Lung (tissue), 12 donors: ENCODE measurements around the gene UBE2L6. TPM values are rescaled to one million over a fixed set of nuclear protein-coding genes. Genes with fewer than 3 reads are reported as not detected.

Source experiments
- ATAC-seq: fragments of 200-7000 bp; cut with Tn5 transposase; one replicate; pipeline ENCODE4 v1.9.1; 2020; ENCODE audit warnings: moderate number of reproducible peaks; ENCODE audit not compliant: insufficient read depth, low FRiP score
- DNase-seq, 3 donors: peaks; one replicate each; pipeline ENCODE4 v3.0.0-alpha.2; 2013 to 2017
- H3K27ac ChIP-seq, 2 donors: one replicate each; pipeline ENCODE4 v1.5.1; 2013; ENCODE audit warnings: mild to moderate bottlenecking in 2 of 2, moderate library complexity in 2 of 2, control low read depth in 1 of 2, inconsistent platforms in 1 of 2, low read depth in 1 of 2, low read length in 1 of 2
- H3K27me3 ChIP-seq, 3 donors: one replicate each; pipeline ENCODE4 v1.5.1; 2013; ENCODE audit warnings: low read length in 2 of 3; ENCODE audit not compliant: control insufficient read depth in 3 of 3, insufficient read depth in 3 of 3
- H3K36me3 ChIP-seq, 4 donors: one replicate each; pipeline ENCODE4 v1.5.1; 2013; ENCODE audit warnings: low read length in 4 of 4, mild to moderate bottlenecking in 1 of 4, moderate library complexity in 1 of 4; ENCODE audit not compliant: control insufficient read depth in 4 of 4, insufficient read depth in 4 of 4
- H3K4me1 ChIP-seq, 5 donors: one replicate each; pipeline ENCODE4 v1.5.1; 2013; ENCODE audit warnings: low read length in 5 of 5, mild to moderate bottlenecking in 2 of 5, moderate library complexity in 1 of 5; ENCODE audit not compliant: control insufficient read depth in 5 of 5, insufficient read depth in 5 of 5
- H3K4me3 ChIP-seq: one replicate; pipeline ENCODE4 v1.5.1; 2013; ENCODE audit warnings: mild to moderate bottlenecking, control low read depth, moderate library complexity
- H3K9ac ChIP-seq, 2 donors: one replicate each; pipeline ENCODE4 v1.5.1; 2013; ENCODE audit warnings: low read length in 2 of 2, control low read depth in 1 of 2; ENCODE audit not compliant: insufficient read depth in 1 of 2
- H3K9me3 ChIP-seq, 4 donors: one replicate each; pipeline ENCODE4 v1.5.1; 2013; ENCODE audit warnings: low read length in 3 of 4, mild to moderate bottlenecking in 1 of 4, moderate library complexity in 1 of 4; ENCODE audit not compliant: control insufficient read depth in 4 of 4, insufficient read depth in 3 of 4
- CTCF ChIP-seq: IDR thresholded peaks from 2 replicates; pipeline ENCODE4 v1.5.1; 2012; ENCODE audit warnings: mild to moderate bottlenecking; ENCODE audit errors: control extremely low read depth, extremely low read depth
- WGBS, 2 donors: extraction: QIAGEN DNeasy Blood & Tissue Kit; methylation state at CpG; one replicate each; pipeline ENCODE4 v1.1.7; 2013; 5-methylcytosine and 5-hydroxymethylcytosine counted together
- polyA plus RNA-seq, 2 donors: library from polyadenylated mRNA; stranded (reverse); fragments of 200-250 nt; gene quantifications; one replicate each; pipeline ENCODE4 v1.2.1, GENCODE V29; 2013
- total RNA-seq, 2 donors: library from RNA; depleted of rRNA in 1 of 2; stranded (reverse); fragments of >200 nt in 1 of 2; gene quantifications; one replicate each; pipeline ENCODE4 v1.2.1, GENCODE V29; 2014 to 2021
- donor health status: control.
- donor health status: control.
- donor health status: Bipolar disorder and iron deficiency.
- donor health status: healthy.
- donor health status: DM: yes; HTN: yes; CAD: no.

UBE2L6 gene
- total and polyA plus RNA-seq, 4 donors: 38.9 to 129 (median 71.0) TPM

- WGBS, 2 donors: 87 to 93% methylated on average over 5 of the region's 5 CpGs
- ATAC-seq (no peak), DNase-seq (no peak)
- Histone ChIP-seq H3K4me1 (no peaks in the 10 kb centered on the region), H3K4me3 (no peak overlapping the region), H3K36me3 (peaks cover 3 to 64% (median 23%) of the 10 kb centered on the region in 4 donors), H3K9ac (no peak overlapping the region), H3K9me3 (no peaks in the 10 kb centered on the region), H3K27me3 (no peaks in the 10 kb centered on the region), H3K27ac (no peak overlapping the region)
- TF ChIP-seq CTCF: no peak
These were observed 15.0 kb downstream of the UBE2L6 start for GRCh38 chr11:57552479-57552878.

DNA sequence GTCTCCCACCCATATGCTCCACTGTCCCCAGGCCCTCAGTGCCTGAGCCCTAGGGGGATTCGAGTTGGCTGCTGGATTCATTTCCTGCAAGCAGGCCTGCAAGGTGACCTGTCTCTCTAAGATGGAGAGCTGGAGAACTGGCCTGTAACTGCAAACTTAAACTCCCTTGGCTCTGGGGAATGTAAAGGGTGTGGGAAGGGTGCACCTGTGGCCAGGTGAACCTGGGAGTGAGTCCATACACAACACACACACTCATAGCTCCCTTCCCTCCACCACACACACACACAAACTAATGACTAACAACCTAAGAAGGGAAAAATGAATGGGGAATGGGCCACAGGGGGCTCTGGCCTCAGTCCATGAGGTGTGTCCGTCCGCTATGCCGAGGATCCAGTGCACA is 15.5 kb downstream of the UBE2L6 start:
- DNase-seq (no peak), ATAC-seq (no peak)
- H3K4me1 ChIP-seq: no peaks in the 10 kb centered on the region
- H3K36me3 ChIP-seq: peaks cover 3 to 64% (median 23%) of the 10 kb centered on the region in 4 donors
- H3K27me3 ChIP-seq: no peaks in the 10 kb centered on the region
- H3K9me3 ChIP-seq: no peaks in the 10 kb centered on the region
- WGBS, 2 donors: 91 to 96% methylated on average over 4 of the region's 4 CpGs
- no peak overlapping the region for H3K27ac ChIP-seq
- H3K4me3 ChIP-seq: no peak overlapping the region
- H3K9ac ChIP-seq: no peak overlapping the region
- TF ChIP-seq CTCF: no peak

DNA sequence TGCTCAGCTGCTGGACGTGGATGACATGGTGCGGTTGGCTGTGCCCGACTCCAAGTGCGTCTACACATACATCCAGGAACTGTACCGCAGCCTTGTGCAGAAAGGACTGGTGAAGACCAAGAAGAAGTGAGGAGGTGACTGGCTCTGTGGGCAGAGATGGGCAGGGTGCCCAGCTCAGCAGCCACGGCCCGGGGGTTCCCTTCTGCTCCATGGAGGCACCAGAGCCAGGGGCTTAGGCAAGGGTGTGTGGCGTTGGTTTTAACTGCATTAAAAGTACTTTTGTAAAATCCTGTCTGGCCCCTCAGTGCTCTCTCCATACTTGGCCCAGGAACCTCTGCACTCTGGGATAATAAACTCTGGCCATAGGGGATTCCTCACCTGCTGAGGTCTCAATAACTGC is 17.5 kb downstream of the UBE2L6 start:
- 83 to 90% methylated on average over 8 of the region's 8 CpGs for WGBS, 2 donors
- ATAC-seq: no peak
- H3K4me3 ChIP-seq: no peak overlapping the region
- H3K27ac ChIP-seq: no peak overlapping the region
- DNase-seq: no peak
- TF ChIP-seq CTCF: no peak
- H3K27me3 ChIP-seq: no peaks in the 10 kb centered on the region
- peaks cover 0 to 54% (median 20%) of the 10 kb centered on the region in 4 donors for H3K36me3 ChIP-seq
- H3K9ac ChIP-seq: no peak overlapping the region
- H3K9me3 ChIP-seq: no peaks in the 10 kb centered on the region
- no peaks in the 10 kb centered on the region for H3K4me1 ChIP-seq

- Histone ChIP-seq H3K27me3 (no peaks in the 10 kb centered on the region), H3K27ac (no peak overlapping the region), H3K9ac (no peak overlapping the region), H3K9me3 (no peaks in the 10 kb centered on the region), H3K36me3 (peaks cover 0 to 37% (median 20%) of the 10 kb centered on the region in 4 donors), H3K4me3 (no peak overlapping the region), H3K4me1 (no peaks in the 10 kb centered on the region)
- no peak for ATAC-seq
- no peak for DNase-seq
- no peak for TF ChIP-seq CTCF
- 27 to 44% methylated on average over 6 of the region's 6 CpGs for WGBS, 2 donors
These were observed 19.6 kb downstream of the UBE2L6 start for GRCh38 chr11:57547854-57548377.
